Heart left ventricle (tissue), 13 donors: ENCODE measurements around the gene REL.

ENCODE experiments used
- POLR2A ChIP-seq, 2 donors: fragments of 450-650 bp; IDR thresholded peaks; one replicate each; pipeline ENCODE4 v1.6.1; 2017; ENCODE audit warnings: antibody characterized with exemption in 2 of 2, mild to moderate bottlenecking in 2 of 2, moderate library complexity in 2 of 2
- TF ChIP-seq, protein P1 (sequence below), 12 donors: fragments of 200-600 bp; sonication (generic) in 4 of 12; IDR thresholded peaks; one replicate each; pipeline versions ENCODE4 v1.5.0 to v1.8.0; 2018 to 2022; ENCODE audit warnings: antibody characterized with exemption in 12 of 12, mild to moderate bottlenecking in 5 of 12
- donor health status: ischemic (EF 13 %, LVEDD 7.1; RV severe dilation, severe dysfunction).
- donor health status: DM: no; HTN: yes; CAD: no.
- donor health status: DM: no; HTN: no; CAD: no.
- donor health status: ischemic (EF 25% LVEDD 6.9; RV normal size, moderate dysfunction).
- donor health status: ischemic (EF 25% LVEDD 5.7; RV mildly dilated, moderate dysfunction).
- donor health status: ischemic (EF 35%, LVEDD 5.7; RV mildly dilated, moderate dysfunction).
- donor health status: nonischemic (EF 11% LVEDD 7.7; RV severe dilation, severe dysfunction).
- donor health status: DM: yes; HTN: yes; CAD: no.
- donor health status: PGD.
- donor health status: ischemic (EF 29% LVEDD 5.4; RV normal size, mild dysfunction).
- donor health status: nonischemic (EF 23%, LVEDD 6.1; RV moderate dilation, normal function).

DNA sequence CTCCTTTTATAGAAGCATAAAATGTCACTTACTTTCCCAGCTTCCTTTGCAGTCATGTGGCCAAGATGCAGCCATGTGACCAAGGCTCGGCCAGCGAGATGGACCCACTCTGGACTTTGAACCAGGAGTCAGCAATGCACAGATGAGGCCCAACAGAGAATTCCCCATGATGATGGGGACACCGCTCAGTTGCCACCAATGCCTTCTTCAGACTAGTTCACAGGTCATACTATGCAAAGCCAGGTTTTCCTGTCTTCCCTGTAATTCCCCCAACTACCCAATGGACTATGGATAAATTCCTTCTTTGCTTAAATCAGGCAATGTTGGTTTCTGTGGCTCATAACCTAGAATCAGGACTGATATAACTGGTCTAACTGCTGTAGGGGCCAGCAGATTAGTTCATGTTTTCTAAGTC lies 22.5 kb upstream of the REL start:
- TF ChIP-seq, protein P1, sequence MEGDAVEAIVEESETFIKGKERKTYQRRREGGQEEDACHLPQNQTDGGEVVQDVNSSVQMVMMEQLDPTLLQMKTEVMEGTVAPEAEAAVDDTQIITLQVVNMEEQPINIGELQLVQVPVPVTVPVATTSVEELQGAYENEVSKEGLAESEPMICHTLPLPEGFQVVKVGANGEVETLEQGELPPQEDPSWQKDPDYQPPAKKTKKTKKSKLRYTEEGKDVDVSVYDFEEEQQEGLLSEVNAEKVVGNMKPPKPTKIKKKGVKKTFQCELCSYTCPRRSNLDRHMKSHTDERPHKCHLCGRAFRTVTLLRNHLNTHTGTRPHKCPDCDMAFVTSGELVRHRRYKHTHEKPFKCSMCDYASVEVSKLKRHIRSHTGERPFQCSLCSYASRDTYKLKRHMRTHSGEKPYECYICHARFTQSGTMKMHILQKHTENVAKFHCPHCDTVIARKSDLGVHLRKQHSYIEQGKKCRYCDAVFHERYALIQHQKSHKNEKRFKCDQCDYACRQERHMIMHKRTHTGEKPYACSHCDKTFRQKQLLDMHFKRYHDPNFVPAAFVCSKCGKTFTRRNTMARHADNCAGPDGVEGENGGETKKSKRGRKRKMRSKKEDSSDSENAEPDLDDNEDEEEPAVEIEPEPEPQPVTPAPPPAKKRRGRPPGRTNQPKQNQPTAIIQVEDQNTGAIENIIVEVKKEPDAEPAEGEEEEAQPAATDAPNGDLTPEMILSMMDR (IDR thresholded peaks at IDR 0.05), result no peak
- no peak for TF ChIP-seq POLR2A (IDR thresholded peaks at IDR 0.05)
